ENCODE results near the gene NYNRIN.

Gene NYNRIN

GRCh38 chr14:24390701-24391468 lies 7.9 kb upstream of the NYNRIN start:
- in situ Hi-C loops (cut with MboI; ENCODE audit: low sequenced_read_pairs) = no loop called here

- in situ Hi-C loops (cut with MboI; ENCODE audit: low sequenced_read_pairs) = no loop called here
Measured at GRCh38 chr14:24392325-24393091, 6.3 kb upstream of the NYNRIN start.

- in situ Hi-C loops (cut with MboI; ENCODE audit: low sequenced_read_pairs) = no loop called here
Measured at GRCh38 chr14:24394275-24394674, 4.5 kb upstream of the NYNRIN start.

- in situ Hi-C loops (cut with MboI; ENCODE audit: low sequenced_read_pairs) = no loop called here
Measured at GRCh38 chr14:24395609-24396582, 2.9 kb upstream of the NYNRIN start.

GRCh38 chr14:24397639-24398292 lies 1.0 kb upstream of the NYNRIN start:
- in situ Hi-C loops (cut with MboI; ENCODE audit: low sequenced_read_pairs) = no loop called here

GRCh38 chr14:24398293-24398652 lies 530 bp upstream of the NYNRIN start:
- in situ Hi-C loops (cut with MboI; ENCODE audit: low sequenced_read_pairs) = no loop called here

- in situ Hi-C loops (cut with MboI; ENCODE audit: low sequenced_read_pairs) = no loop called here
Measured at GRCh38 chr14:24399447-24399822, 632 bp downstream of the NYNRIN start.

- in situ Hi-C loops (cut with MboI; ENCODE audit: low sequenced_read_pairs) = no loop called here
Measured at GRCh38 chr14:24399999-24400718, 1.4 kb downstream of the NYNRIN start.

- in situ Hi-C loops (cut with MboI; ENCODE audit: low sequenced_read_pairs) = no loop called here
Measured at GRCh38 chr14:24401810-24402702, 3.3 kb downstream of the NYNRIN start.

GRCh38 chr14:24403294-24403998 lies 4.6 kb downstream of the NYNRIN start:
- in situ Hi-C loops (cut with MboI; ENCODE audit: low sequenced_read_pairs) = no loop called here

GRCh38 chr14:24404814-24405213 lies 6.0 kb downstream of the NYNRIN start:
- in situ Hi-C loops (cut with MboI; ENCODE audit: low sequenced_read_pairs) = no loop called here

GRCh38 chr14:24406416-24406815 lies 7.6 kb downstream of the NYNRIN start:
- in situ Hi-C loops (cut with MboI; ENCODE audit: low sequenced_read_pairs) = no loop called here

GRCh38 chr14:24407608-24408325 lies 9.0 kb downstream of the NYNRIN start:
- in situ Hi-C loops (cut with MboI; ENCODE audit: low sequenced_read_pairs) = no loop called here

GRCh38 chr14:24408764-24409163 lies 10.0 kb downstream of the NYNRIN start:
- in situ Hi-C loops (cut with MboI; ENCODE audit: low sequenced_read_pairs) = no loop called here

GRCh38 chr14:24409192-24409591 lies 10.4 kb downstream of the NYNRIN start:
- in situ Hi-C loops (cut with MboI; ENCODE audit: low sequenced_read_pairs) = no loop called here

- in situ Hi-C loops (cut with MboI; ENCODE audit: low sequenced_read_pairs) = no loop called here
Measured at GRCh38 chr14:24409956-24410355, 11.2 kb downstream of the NYNRIN start.

- in situ Hi-C loops (cut with MboI; ENCODE audit: low sequenced_read_pairs) = no loop called here
Measured at GRCh38 chr14:24411443-24412389, 12.9 kb downstream of the NYNRIN start.

Measured in HL-60/S4 (cell line).